Measurements from ENCODE around the gene CCDC61. TPM values are rescaled to one million over a fixed set of nuclear protein-coding genes. Genes with fewer than 3 reads are reported as not detected.

Gene CCDC61
- total and polyA plus RNA-seq, 4 experiments from 2014 or later: 6.4 to 39.6 (median 23.3) TPM

DNA sequence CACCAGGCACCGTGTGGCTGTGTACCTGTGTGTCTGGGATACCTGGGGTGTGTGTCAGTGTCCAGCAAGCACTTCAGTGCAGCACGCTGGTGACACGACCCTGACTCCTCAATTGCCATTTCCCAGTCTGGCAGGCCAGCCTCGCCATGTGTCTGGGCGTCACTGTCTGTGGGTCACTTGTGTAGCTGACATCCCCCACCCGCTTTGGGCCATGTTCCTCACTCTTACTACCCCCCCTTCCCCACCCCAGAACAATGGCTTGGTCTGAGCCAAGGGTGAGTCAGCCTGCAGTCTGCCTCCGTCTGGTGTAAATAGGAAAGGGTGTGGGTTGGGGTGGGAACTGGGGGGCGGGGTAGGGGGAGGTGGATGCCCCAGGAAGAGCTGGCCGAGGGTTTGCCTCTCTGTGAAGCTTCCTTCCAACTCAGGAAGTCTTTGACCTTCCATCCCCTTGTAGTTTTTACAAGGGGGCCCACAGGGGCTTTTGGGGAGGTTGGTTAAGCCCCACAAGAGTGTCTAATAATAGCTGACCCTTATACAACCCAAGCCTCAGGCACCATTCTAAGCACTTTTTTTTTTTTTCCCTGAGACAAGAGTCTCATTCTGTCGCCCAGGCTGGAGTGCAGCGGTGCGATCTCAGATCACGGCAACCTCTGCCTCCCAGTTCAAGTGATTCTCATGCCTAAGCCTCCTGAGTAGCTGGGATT, 39.2 kb upstream of the CCDC61 start:
- Mint-ChIP-seq H3K4me3 (no peak overlapping the region), H3K36me3 (no peaks in the 10 kb centered on the region), H3K27ac (no peak overlapping the region), H3K9me3 (peaks cover 0 to 6% (median under 1%) of the 10 kb centered on the region in 8 donors), H3K4me1 (peaks cover 4 to 26% (median 7%) of the 10 kb centered on the region in 4 donors), H3K27me3 (peaks cover 21 to 52% of the 10 kb centered on the region in 2 donors)
- Histone ChIP-seq H3K9me3 (ENCODE audit: control insufficient read depth in 1 of 2, low read length in 2 of 2) (no peaks in the 10 kb centered on the region), H3K27me3 (ENCODE audit: insufficient read depth, low read length) (peaks cover 5% of the 10 kb centered on the region), H3K36me3 (ENCODE audit: insufficient read depth, low read length) (no peaks in the 10 kb centered on the region), H3K27ac (ENCODE audit: low read depth, low read length) (no peak overlapping the region), H3K4me3 (ENCODE audit: low read length in 2 of 2) (no peak overlapping the region), H3K4me1 (ENCODE audit: insufficient read depth, low read length) (peaks cover 11% of the 10 kb centered on the region)
- intact Hi-C loops (cut with micrococcal nuclease): no loop called here
- ChIA-PET POLR2A (ENCODE audit: partially characterized antibody) (no interaction called here), CTCF (ENCODE audit: partially characterized antibody) (no interaction called here)
- no peak for DNase-seq

DNA sequence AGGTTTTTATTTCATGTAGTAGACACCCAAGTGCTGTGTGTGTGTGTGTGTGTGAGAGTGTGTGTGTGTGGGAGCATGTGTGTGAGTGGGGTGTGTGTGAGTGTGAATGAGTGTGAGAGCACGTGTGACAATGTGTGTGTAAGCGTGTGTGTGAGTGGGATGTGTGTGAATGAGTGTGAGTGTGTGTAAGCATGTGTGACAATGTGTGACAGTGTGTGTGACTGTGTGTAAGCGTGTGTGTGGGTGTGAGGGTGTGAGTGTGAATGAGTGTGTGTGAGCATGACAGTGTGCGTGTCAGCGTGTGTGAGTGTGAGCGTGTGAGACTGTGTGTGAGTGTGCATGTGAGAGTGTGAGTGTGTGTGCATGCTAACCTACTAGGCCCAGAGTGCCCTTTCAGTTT, 36.9 kb upstream of the CCDC61 start:
- peaks cover 5% of the 10 kb centered on the region for H3K27me3 ChIP-seq (ENCODE audit: insufficient read depth, low read length)
- ChIA-PET CTCF (ENCODE audit: partially characterized antibody) (no interaction called here), POLR2A (ENCODE audit: partially characterized antibody) (no interaction called here)
- H3K9me3 ChIP-seq (ENCODE audit: control insufficient read depth in 1 of 2, low read length in 2 of 2): no peaks in the 10 kb centered on the region
- DNase-seq: no peak
- peaks cover 30 to 53% of the 10 kb centered on the region in 2 donors for H3K27me3 Mint-ChIP-seq
- peaks cover under 1% of the 10 kb centered on the region for H3K4me1 ChIP-seq (ENCODE audit: insufficient read depth, low read length)
- no peak overlapping the region for H3K4me3 ChIP-seq (ENCODE audit: low read length in 2 of 2)
- no peak overlapping the region for H3K4me3 Mint-ChIP-seq
- peaks cover under 1 to 12% (median 3%) of the 10 kb centered on the region in 4 donors for H3K4me1 Mint-ChIP-seq
- no peak overlapping the region for H3K27ac ChIP-seq (ENCODE audit: low read depth, low read length)
- H3K27ac Mint-ChIP-seq: no peak overlapping the region
- H3K36me3 Mint-ChIP-seq: no peaks in the 10 kb centered on the region
- H3K9me3 Mint-ChIP-seq: peaks cover 0 to 5% (median under 1%) of the 10 kb centered on the region in 8 donors
- no peaks in the 10 kb centered on the region for H3K36me3 ChIP-seq (ENCODE audit: insufficient read depth, low read length)
- intact Hi-C loops (cut with micrococcal nuclease): no loop called here

DNA sequence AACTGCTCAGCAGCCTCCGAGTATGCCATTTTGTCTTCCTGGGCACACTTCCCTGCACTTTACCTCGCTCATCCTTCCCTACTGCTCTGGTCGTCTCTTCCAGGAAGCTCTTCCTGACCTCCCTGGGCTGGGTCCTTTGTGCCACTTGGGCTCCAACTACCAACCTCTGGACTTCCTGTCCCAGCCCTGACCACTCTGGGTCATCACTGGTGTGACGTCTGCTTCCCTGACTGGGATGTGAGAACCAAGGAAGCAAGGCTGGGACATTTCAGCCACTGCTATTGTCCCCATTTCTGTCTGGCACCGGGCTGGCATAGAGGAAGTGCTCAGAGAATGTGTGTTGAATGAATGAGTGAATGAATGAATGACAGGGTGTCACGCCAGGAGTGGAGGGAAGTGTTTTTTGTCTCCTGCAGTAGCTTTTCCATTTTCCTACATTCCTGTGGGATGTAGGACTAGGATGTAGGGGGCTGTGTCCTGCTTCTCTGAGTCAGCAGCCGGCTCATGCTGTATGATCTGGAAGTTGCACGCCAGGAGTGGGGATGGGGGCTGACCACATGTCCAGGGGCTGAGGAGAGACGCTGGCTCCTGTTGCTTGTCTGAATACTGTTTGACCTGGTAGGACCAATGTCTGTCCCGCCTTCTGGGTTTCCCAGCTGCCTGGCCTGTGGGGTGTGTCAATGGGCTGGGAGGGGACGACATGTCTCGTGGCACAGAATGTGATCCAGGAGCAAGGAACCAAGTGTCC, 36.3 kb upstream of the CCDC61 start:
- peaks cover 5% of the 10 kb centered on the region for H3K27me3 ChIP-seq (ENCODE audit: insufficient read depth, low read length)
- no peaks in the 10 kb centered on the region for H3K9me3 ChIP-seq (ENCODE audit: control insufficient read depth in 1 of 2, low read length in 2 of 2)
- H3K9me3 Mint-ChIP-seq: peaks cover 0 to 5% (median 0%) of the 10 kb centered on the region in 8 donors
- intact Hi-C loops (cut with micrococcal nuclease): no loop called here
- no peaks in the 10 kb centered on the region for H3K4me1 ChIP-seq (ENCODE audit: insufficient read depth, low read length)
- no peaks in the 10 kb centered on the region for H3K36me3 Mint-ChIP-seq
- peaks cover 29 to 52% of the 10 kb centered on the region in 2 donors for H3K27me3 Mint-ChIP-seq
- no peak overlapping the region for H3K4me3 Mint-ChIP-seq
- H3K4me3 ChIP-seq (ENCODE audit: low read length in 2 of 2): no peak overlapping the region
- peaks cover 0 to 8% (median 2%) of the 10 kb centered on the region in 4 donors for H3K4me1 Mint-ChIP-seq
- ChIA-PET POLR2A (ENCODE audit: partially characterized antibody) (no interaction called here), CTCF (ENCODE audit: partially characterized antibody) (no interaction called here)
- no peak for DNase-seq
- no peaks in the 10 kb centered on the region for H3K36me3 ChIP-seq (ENCODE audit: insufficient read depth, low read length)
- no peak overlapping the region for H3K27ac ChIP-seq (ENCODE audit: low read depth, low read length)
- H3K27ac Mint-ChIP-seq: no peak overlapping the region

DNA sequence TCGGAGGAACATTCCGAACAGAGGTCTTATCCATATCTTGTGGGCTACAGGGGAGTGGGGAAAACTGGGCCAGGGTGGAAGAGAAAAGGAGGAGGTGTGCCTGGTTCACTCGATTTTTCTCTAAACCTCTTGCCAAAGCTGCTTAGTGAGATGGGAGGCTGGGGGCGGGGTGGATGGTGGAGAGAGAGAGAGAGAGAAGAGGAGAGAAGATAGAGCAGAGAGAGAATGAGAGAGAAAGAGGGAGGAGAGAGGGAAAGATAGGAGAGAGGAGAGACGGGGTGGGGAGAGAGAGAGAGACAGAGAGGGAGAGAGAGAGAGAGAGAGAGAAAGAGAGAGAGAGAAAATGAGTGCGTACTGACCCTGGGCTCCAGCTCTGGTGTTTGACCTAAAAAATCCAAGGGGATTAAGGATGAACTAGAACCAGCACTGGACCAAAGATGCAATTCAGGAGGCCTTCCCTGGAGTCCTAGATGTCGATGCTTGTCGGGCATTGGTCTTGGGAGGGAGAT, 35.7 kb upstream of the CCDC61 start:
- ChIA-PET CTCF (ENCODE audit: partially characterized antibody) (no interaction called here), POLR2A (ENCODE audit: partially characterized antibody) (no interaction called here)
- intact Hi-C loops (cut with micrococcal nuclease): no loop called here
- peaks cover 0 to 5% (median 0%) of the 10 kb centered on the region in 8 donors for H3K9me3 Mint-ChIP-seq
- H3K4me3 Mint-ChIP-seq: no peak overlapping the region
- H3K4me1 Mint-ChIP-seq: peaks cover 0 to 8% (median 2%) of the 10 kb centered on the region in 4 donors
- peaks cover 5% of the 10 kb centered on the region for H3K27me3 ChIP-seq (ENCODE audit: insufficient read depth, low read length)
- H3K4me3 ChIP-seq (ENCODE audit: low read length in 2 of 2): no peak overlapping the region
- H3K27ac Mint-ChIP-seq: no peak overlapping the region
- no peaks in the 10 kb centered on the region for H3K36me3 Mint-ChIP-seq
- no peaks in the 10 kb centered on the region for H3K9me3 ChIP-seq (ENCODE audit: control insufficient read depth in 1 of 2, low read length in 2 of 2)
- no peak for DNase-seq
- H3K36me3 ChIP-seq (ENCODE audit: insufficient read depth, low read length): no peaks in the 10 kb centered on the region
- peaks cover 29 to 50% of the 10 kb centered on the region in 2 donors for H3K27me3 Mint-ChIP-seq
- no peaks in the 10 kb centered on the region for H3K4me1 ChIP-seq (ENCODE audit: insufficient read depth, low read length)
- no peak overlapping the region for H3K27ac ChIP-seq (ENCODE audit: low read depth, low read length)

DNA sequence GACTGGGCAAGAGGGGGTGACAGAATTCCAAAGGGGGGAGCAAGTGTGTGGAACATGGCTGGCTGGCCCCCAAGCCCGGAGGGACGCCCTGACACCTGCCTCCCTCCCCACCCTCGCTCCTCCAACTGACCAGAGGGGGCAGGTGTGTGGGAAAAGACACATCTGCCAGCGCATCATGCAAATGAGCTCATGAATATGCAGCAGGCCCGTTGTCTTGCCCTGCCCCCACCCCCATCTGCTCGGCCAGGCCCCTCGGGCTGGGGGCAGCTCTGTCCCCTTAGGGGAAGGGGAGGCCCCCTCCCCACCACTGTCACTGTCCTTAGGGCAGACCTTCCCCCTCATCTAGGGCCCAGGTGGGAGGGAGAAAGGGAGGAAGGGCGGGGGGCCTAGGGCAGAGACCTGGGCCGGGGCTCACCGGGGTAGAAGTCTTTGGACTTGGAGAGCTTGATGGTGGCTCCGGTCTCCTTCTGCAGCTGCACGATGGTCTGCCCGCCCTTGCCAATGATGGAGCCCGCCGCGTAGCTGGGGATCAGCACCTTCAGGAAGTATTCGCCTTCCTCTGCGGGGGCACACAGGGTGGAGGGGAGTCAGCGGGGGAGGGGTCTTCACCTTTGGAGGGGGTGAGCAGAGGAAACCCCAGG, 34.6 kb upstream of the CCDC61 start:
- Mint-ChIP-seq H3K27ac (no peak overlapping the region), H3K4me3 (no peak overlapping the region), H3K27me3 (peaks cover 25 to 46% of the 10 kb centered on the region in 2 donors), H3K9me3 (peaks cover 0 to 5% (median 0%) of the 10 kb centered on the region in 8 donors), H3K36me3 (no peaks in the 10 kb centered on the region), H3K4me1 (no peaks in the 10 kb centered on the region)
- intact Hi-C loops (cut with micrococcal nuclease): no loop called here
- H3K9me3 ChIP-seq (ENCODE audit: control insufficient read depth in 1 of 2, low read length in 2 of 2): no peaks in the 10 kb centered on the region
- no peak overlapping the region for H3K4me3 ChIP-seq (ENCODE audit: low read length in 2 of 2)
- no peaks in the 10 kb centered on the region for H3K36me3 ChIP-seq (ENCODE audit: insufficient read depth, low read length)
- DNase-seq: no peak
- CTCF ChIA-PET (ENCODE audit: partially characterized antibody): interaction anchor here (0.6 kb wide), 1 partner anchor 11 kb away, joined by 3 read pairs; no protein-coding TSS in a partner anchor
- peaks cover 5% of the 10 kb centered on the region for H3K27me3 ChIP-seq (ENCODE audit: insufficient read depth, low read length)
- POLR2A ChIA-PET (ENCODE audit: partially characterized antibody): no interaction called here
- no peak overlapping the region for H3K27ac ChIP-seq (ENCODE audit: low read depth, low read length)
- no peaks in the 10 kb centered on the region for H3K4me1 ChIP-seq (ENCODE audit: insufficient read depth, low read length)

DNA sequence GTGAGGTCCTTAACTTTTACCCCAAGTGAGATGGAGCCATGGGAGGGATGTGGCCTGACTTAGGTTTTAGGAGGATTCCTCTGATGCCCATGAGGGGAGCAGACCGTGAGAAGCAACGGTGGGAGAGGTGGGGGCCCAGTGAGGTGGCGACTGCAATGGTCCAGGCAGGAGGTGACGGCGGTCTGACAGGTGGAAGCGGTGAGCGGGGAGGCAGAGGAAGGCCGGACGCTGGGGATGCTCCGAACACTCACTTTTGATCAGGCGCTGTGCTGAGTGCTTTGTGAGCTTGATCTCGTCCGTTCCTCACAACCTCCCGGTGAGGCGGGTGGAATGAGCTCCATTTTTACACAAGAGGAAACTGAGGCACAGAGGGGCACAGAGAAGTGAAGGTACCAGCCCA, 33.2 kb upstream of the CCDC61 start:
- Mint-ChIP-seq H3K36me3 (no peaks in the 10 kb centered on the region), H3K9me3 (peaks cover 0 to 5% (median 0%) of the 10 kb centered on the region in 8 donors), H3K27ac (no peak overlapping the region), H3K4me1 (no peaks in the 10 kb centered on the region), H3K4me3 (no peak overlapping the region), H3K27me3 (peaks cover 30 to 50% of the 10 kb centered on the region in 2 donors)
- H3K36me3 ChIP-seq (ENCODE audit: insufficient read depth, low read length): no peaks in the 10 kb centered on the region
- ChIA-PET POLR2A (ENCODE audit: partially characterized antibody) (no interaction called here), CTCF (ENCODE audit: partially characterized antibody) (no interaction called here)
- H3K27ac ChIP-seq (ENCODE audit: low read depth, low read length): no peak overlapping the region
- no peak for DNase-seq
- no peaks in the 10 kb centered on the region for H3K9me3 ChIP-seq (ENCODE audit: control insufficient read depth in 1 of 2, low read length in 2 of 2)
- H3K27me3 ChIP-seq (ENCODE audit: insufficient read depth, low read length): peaks cover 5% of the 10 kb centered on the region
- H3K4me1 ChIP-seq (ENCODE audit: insufficient read depth, low read length): no peaks in the 10 kb centered on the region
- H3K4me3 ChIP-seq (ENCODE audit: low read length in 2 of 2): no peak overlapping the region
- intact Hi-C loops (cut with micrococcal nuclease): no loop called here

DNA sequence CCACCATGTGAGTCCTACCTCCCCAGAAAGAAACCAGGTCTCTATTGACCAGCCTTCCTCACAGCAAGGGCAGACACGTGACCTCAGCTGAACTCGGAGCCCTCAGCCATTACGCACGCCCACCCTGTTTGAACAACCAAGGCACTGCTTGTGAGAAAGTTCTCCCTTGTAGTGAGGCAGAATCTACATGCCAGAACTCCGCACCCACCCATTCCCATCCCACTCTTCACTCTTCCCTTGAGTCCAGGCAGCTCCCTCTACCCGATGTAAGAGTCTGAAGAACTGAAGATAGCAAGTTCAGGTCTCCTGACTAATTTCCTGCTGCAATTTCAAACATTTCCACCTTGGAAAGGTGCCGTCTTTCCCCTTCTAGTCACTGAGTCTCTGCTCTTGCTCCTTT, 28.0 kb upstream of the CCDC61 start:
- peaks cover 7 to 12% (median 9%) of the 10 kb centered on the region in 4 donors for H3K4me1 Mint-ChIP-seq
- H3K27ac Mint-ChIP-seq: no peak overlapping the region
- POLR2A ChIA-PET (ENCODE audit: partially characterized antibody): no interaction called here
- intact Hi-C loops (cut with micrococcal nuclease): no loop called here
- H3K9me3 ChIP-seq (ENCODE audit: control insufficient read depth in 1 of 2, low read length in 2 of 2): no peaks in the 10 kb centered on the region
- H3K27me3 Mint-ChIP-seq: peaks cover 36 to 53% of the 10 kb centered on the region in 2 donors
- H3K36me3 Mint-ChIP-seq: no peaks in the 10 kb centered on the region
- peaks cover 14% of the 10 kb centered on the region for H3K4me1 ChIP-seq (ENCODE audit: insufficient read depth, low read length)
- no peak overlapping the region for H3K4me3 ChIP-seq (ENCODE audit: low read length in 2 of 2)
- peaks cover 17% of the 10 kb centered on the region for H3K27me3 ChIP-seq (ENCODE audit: insufficient read depth, low read length)
- no peak overlapping the region for H3K4me3 Mint-ChIP-seq
- H3K27ac ChIP-seq (ENCODE audit: low read depth, low read length): no peak overlapping the region
- CTCF ChIA-PET (ENCODE audit: partially characterized antibody): no interaction called here
- DNase-seq: no peak
- peaks cover 0 to 4% (median 0%) of the 10 kb centered on the region in 8 donors for H3K9me3 Mint-ChIP-seq
- no peaks in the 10 kb centered on the region for H3K36me3 ChIP-seq (ENCODE audit: insufficient read depth, low read length)

Data from CD4-positive, alpha-beta memory T cell (primary cell).